ENCODE results near the gene LAD1.

- TF ChIP-seq CTCF (IDR thresholded peaks at IDR 0.05) (no peak), POLR2AphosphoS5 (IDR thresholded peaks at IDR 0.05) (no peak)
Observed at GRCh38 chr1:201391225-201391624, 7.9 kb downstream of the LAD1 start.

All from suprapubic skin (tissue), 3 donors.